CD4-positive, alpha-beta T cell treated with Interferon gamma for 1 hour (primary cell): ENCODE data around the gene SOCS6.
A peak's percentile ranks its signal among the peaks of the same experiment; 100 is the strongest.
"Not testable (repeated sequence)": the region's sequence is repeated elsewhere in the genome, so short reads cannot be mapped to it uniquely, and the experiment has no call there.

Experiments
- DNase-seq: peaks from one replicate; pipeline ENCODE4 v3.0.0-alpha.2; 2020

The SOCS6 gene, protein sequence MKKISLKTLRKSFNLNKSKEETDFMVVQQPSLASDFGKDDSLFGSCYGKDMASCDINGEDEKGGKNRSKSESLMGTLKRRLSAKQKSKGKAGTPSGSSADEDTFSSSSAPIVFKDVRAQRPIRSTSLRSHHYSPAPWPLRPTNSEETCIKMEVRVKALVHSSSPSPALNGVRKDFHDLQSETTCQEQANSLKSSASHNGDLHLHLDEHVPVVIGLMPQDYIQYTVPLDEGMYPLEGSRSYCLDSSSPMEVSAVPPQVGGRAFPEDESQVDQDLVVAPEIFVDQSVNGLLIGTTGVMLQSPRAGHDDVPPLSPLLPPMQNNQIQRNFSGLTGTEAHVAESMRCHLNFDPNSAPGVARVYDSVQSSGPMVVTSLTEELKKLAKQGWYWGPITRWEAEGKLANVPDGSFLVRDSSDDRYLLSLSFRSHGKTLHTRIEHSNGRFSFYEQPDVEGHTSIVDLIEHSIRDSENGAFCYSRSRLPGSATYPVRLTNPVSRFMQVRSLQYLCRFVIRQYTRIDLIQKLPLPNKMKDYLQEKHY

DNA sequence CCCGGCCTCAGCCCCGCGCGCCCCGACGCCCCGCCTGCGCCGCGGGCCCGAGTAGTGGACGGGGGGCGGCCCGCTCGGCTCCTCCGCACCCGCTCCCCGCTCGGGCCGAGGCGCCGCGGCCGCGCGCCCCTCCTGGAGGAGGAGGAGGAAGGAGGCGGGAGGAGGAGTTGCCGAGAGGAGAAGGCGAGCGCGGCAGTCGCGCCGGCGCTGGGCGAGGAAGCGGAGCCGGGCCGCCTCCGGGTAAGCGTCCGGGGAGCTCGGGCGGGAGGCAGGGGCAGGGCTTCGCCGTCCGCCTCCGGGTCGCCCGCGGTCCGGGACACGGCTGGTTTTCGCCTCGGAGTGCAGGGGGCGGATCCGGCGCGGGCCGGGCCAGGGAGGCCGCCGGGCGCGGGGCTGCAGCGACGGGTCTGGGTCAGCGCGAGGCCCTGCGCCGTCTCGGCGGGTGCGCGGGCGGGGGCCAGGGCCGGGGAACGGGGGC lies at the start of gene SOCS6:
TSS of gene SOCS6 (plus strand) at position 195 of the 478 bp plus-strand sequence. CDS start 35,624 bp downstream, outside the sequence.
- DNase-seq = peak; percentile 23

DNA sequence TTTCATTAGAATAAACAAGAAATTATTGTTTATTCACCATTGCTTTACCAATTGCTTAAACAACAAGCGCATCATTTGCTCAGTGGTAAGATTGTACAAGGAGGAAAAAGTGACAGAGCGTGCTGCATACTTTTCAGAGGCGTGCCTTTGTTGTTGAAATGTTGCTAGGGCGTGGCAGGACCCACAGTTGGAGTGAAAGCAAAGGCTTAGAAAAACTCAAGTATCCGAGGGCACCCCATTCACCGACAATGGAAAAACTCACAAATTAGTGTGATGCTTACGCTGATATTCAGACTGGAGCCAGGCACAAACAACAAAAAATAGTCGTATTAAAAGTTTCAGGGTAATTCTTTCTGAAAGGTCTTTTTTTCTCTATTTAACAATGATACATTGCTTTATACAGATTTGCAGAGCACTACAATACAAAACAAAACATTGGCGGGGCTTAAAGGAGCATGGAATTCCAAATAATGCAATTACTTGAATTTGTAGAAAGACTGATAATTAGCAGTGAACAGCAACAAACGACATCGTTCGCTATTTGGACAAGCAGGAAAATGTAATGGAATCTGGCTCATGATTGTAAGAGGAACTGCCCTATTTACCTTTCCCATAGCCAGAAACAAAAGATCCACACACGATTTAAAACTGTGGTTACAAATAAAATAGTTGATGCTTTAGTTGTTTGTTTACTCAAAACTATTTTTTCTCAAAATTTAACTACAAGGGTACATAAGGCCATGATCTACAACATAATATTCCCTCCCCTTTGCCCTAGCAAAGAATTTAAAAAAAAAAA lies 45.5 kb upstream of the SOCS6 start:
- no peak for DNase-seq

DNA sequence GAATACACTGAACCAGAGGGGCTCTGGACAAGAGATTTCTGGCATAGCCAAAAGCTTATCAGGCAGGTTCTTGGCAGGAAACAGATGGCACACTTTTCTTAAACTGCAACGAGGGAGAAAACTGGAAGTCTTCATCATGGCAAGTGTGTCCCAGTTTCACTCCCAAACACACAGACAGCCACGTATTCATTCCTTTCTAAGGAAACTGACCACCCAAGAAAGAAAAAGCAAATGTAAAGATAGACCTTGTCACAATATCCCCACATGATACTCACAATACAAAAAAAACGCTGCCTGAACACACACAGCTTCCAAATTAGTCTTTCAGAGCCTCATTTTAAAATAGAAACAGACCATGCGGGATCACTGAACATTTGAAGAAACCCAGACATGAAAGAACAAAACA lies 42.8 kb upstream of the SOCS6 start:
- no peak for DNase-seq

DNA sequence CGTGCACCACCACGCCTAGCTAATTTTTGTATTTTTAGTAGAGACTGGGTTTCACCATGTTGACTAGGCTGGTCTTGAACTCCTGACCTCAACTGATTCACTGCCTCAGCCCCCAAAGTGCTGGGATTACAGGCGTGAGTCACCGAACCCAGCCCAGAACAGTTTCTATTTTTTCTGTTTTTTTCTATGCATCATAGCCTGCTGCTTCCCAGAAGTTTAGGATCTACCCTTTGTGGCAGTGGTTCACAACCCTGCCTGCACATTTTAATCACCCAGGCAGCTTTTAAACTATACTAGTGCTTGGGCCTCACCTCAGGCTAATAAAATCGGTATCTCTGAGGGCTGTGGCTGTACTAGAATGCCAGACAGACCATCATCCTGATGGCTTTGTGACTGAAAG lies 39.7 kb upstream of the SOCS6 start:
- DNase-seq = no peak

DNA sequence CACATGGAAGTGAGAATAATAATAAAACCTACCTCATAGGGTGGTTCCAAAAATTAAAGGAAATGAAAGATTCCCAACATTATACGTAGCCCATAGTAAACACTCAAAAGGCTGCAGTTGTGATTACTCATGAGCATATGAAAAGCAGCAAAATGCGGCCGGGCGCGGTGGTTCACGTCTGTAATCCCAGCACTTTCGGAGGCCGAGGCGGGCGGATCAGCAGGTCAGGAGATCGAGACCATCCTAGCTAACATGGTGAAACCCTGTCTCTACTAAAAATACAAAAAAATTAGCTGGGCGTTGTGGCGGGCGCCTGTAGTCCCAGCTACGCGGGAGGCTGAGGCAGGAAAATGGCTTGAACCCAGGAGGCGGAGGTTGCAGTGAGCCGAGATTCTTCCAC lies 39.0 kb upstream of the SOCS6 start:
- not testable (repeated sequence) for DNase-seq

DNA sequence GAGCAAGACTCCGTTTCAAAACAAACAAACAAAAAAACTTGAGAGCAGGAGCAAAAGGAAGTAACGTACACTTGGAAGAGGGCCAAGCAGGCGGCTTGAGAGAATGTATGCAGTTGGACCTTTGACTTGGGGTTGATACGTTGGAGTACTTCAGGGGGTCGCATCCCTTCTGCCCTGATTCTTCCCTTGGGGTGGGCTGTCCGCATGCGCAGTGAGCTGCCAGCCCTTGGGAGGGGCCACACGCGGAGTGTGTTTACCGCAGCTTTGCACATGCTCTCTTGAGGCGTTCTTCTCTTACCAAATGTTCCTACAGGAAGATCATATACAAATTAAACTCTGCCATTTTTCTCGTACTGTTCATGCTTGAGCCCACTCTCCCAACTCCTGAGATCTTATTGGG lies 38.1 kb upstream of the SOCS6 start:
- DNase-seq = no peak

DNA sequence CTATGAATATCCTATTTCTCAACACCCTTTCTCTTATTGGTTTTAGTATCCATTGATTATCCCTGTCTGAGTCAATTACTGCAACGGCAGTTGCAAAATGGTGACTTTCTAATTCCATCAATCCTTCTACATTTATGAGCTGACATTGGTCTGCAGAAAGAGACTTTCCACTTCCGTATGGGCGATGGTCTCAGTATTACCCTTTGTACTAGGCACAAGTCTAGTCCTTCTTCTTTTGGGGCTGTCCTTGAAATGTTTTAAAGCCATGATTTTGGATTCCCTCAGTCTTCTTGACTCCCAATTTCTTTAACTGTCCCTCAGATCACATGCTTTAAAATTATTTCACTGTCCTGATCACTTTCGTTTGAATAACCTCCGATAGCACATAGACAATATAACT lies 32.7 kb upstream of the SOCS6 start:
- DNase-seq = no peak

DNA sequence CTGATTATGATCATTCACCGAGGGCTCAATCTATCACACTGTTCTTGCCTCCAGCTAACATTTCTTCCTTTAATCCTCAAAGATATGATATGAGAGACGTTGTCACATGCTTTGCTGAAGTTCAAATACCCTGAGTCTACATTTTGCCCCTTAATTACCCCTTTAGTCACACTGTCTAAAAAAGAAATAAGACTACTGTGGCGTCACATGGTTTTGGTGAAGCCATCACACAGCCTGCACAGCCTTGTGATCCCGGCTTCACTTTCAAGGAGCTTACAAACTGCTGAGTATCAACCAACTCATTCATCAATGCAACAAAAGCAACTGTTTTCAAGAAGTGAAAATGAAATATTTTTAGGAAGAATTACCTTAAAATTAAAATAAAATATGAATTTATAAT lies 31.9 kb upstream of the SOCS6 start:
- DNase-seq = no peak

DNA sequence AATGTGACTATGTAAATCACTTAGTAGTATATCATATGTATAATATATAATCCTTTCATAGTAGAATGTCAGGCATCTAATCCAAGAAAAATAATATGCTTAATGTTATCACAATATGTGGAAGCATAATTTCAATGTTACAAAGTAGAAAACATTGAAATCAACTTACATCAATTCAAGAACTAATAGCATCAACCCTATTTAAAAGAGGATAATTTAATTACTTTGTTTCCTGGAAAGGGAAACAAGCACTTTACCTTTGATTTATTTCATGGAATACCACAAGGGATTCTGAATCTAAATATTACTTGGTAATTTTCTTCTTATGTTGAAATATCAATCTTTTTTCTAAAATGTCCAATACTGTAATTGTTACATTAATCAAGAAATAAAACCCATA lies 30.6 kb upstream of the SOCS6 start:
- no peak for DNase-seq

DNA sequence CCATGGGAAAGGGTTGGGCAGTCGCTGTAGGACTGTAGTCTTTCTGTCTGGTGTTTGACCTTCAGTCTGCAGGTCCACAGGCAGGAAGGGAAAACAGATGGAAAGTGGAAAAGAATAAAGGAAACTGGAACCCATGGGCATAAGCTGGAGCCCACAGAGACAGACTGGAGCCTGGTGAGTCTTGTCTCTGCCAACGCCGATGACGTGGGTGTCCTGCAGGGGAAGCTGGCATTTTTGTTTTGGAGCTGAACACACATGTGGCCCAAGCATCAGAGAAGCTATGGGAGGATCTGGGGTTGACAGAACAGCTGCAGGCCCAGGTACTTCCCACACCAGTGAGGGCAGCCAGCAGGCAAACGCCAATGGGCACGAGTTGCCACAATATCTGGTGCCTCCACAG lies 28.2 kb upstream of the SOCS6 start:
- DNase-seq = no peak

DNA sequence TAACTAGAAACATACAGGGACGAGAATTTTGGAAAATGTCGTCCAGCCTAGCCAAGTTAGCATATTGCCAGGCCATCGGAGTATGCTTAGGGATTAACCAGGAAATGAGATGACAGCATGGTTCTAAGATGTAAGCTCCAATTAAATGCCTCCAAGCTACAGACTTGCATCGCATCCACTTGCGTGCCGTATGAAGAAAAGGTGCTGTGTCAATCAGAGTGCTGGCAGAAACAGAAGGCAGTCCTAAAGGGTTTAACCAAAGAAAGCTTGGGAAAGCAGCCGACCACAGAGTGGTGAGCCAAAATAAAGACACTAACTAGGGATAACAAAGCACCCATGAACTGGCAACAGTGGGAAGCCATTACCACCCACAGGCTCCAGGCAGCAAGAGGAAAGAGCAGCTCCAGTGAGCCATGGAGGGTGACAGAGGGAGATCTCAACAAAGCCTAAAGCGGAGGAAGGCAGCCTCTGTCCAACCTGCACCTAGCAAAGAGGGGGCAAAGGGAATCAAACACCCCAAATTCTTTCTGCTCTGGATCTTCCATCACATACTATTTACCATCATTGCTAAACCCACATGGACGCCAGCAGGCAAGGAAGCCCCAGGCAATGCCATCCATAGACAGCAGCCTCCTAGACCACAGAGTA lies 27.6 kb upstream of the SOCS6 start:
- DNase-seq = no peak

DNA sequence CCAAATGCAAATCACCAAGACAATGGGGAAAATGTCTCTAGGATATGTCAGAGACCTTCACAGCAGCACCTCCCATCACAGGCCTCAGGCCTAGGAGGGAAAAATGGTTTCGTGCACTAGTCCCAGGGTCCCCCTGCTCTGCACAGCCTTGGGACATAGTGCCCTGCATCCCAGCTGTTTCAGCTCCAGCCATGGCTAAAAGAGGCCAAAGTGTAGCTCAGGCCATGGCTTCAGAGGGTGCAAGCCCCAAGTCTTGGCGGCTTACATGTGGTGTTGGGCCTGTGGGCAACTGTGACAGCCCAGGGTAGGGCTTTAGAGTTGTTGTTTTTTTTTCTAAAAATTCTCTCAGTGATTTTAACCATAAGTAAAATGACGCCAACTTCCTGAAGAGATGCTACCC lies 25.5 kb upstream of the SOCS6 start:
- DNase-seq = no peak

DNA sequence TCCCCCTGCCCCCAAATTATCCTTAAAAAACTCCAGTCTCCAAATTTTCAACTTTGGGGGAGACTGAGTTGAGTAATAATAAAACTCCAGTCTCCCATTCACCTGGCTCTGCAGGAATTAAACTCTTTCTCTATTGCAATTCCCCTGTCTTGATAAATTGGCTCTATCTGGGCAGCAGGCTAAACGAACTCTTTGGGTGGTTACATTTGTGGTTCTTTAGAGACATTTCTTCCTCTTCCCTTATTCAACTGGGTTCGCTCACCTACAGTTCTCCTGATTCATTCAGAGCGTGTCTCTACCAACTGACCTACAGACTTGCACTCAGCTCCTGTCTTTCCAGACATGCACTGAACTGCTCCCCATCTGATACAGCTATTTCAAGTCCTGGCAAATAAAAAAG lies 17.1 kb upstream of the SOCS6 start:
- no peak for DNase-seq

DNA sequence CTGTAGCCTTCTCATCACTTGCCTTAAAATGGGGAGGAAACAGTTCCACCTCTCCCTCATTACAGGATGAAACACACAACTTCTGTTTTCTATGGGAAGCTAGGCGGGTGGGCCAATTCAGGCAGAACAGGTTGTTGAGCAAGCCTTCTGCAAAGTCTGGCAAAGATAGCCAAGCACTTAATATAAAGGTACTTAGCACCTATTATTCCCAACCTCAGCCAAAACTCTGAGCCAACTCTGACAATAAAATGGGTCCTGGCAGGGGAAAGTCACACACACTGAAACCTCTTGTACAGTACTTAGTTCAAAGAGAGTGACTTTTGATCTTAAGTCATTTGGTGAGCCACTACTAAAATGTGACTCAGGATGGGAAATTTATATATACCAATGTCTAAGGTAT lies 15.8 kb upstream of the SOCS6 start:
- DNase-seq = no peak

DNA sequence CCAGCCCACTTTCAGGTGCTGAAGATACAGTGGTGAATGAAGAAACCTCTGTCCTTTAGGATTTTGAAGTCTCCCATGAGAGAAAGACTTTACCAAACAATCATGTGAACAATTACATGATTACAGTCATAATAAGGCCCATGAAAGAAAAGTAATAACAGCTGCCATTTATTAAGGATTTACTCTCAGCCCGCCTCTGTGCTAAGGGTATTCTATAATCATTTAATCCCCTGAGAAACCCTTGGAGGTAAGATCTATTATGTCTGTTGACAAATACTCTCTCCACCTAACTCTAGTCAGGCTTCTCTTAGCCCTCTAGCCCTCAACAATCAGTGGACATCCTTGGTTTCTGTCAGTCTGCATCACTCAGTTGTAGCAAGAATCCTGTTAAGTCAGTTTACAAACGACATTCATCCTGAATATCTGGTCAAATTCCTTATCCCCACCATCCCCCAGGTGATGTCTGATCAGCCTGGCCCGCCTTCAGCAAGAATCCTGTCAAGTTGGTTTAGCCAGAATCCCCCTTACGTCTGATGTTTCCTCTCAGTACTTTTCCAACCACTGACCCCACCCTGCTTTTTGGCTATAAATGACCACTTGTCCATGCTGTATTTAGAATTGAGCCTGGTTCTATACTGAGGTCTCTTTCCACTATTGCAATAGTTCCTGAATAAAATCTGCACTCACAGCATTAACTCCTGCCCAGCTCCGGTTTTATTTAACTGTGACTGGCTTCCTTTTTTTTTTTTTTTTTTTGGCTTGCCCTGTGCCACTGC lies 12.2 kb upstream of the SOCS6 start:
- no peak for DNase-seq

DNA sequence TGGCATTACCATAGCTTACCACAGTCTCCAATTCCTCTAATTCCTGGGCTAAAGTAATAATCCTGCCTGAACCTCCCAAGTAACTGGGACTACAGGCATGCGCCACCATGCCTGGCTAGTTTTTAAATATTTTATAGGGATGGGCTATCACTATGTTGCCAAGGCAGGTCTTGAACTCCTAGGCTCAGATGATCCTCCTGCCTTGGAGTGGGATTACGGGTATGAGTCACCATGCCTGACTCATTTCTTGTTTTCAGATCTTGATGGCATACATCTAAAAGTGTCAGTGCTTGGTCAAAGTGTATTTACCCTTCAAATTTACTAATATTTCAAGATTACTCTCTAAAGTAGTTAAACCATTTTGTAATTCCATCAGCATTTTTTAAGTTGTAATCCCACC lies 9.4 kb upstream of the SOCS6 start:
- no peak for DNase-seq

DNA sequence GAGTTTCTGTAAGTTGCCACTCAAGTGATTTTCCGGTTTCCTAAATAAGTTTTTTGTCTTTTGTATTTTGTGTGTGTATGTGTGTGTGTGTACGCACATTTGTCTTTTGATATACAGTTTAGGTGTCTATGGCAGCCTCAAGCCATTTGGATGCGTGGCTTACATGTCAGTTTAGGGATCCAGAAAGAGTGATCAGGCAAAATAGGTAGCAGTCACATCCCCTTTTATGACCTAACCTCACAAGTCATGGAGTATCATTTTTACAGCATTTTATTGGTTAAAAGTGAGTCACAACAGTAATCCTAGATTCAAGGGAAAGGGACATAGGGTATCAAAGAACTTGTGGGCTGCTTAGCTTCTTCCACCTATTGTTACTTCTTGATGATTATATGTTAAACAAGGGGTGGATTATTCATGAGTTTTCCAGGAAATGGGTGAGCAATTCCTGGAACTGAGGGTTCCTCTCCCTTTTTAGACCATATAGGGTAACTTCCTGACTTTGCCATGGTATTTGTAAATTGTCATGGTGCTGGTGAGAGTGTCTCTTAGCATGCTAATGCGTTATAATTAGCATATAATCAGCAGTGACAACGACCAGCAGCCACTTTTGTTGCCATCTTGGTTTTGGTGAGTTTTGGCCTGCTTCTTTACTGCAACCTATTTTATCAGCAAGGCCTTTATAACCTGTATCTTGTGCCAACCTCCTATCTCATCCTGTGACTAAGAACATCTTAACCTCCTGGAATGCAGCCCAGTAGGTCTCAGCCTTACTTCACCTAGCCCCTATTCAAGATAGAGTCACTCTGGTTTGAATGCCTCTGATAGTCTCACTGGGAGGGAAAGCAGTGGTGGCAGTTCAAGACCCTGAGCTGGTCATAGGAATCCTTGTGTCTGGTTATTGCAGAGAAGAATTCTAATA lies 8.6 kb upstream of the SOCS6 start:
- DNase-seq = no peak

DNA sequence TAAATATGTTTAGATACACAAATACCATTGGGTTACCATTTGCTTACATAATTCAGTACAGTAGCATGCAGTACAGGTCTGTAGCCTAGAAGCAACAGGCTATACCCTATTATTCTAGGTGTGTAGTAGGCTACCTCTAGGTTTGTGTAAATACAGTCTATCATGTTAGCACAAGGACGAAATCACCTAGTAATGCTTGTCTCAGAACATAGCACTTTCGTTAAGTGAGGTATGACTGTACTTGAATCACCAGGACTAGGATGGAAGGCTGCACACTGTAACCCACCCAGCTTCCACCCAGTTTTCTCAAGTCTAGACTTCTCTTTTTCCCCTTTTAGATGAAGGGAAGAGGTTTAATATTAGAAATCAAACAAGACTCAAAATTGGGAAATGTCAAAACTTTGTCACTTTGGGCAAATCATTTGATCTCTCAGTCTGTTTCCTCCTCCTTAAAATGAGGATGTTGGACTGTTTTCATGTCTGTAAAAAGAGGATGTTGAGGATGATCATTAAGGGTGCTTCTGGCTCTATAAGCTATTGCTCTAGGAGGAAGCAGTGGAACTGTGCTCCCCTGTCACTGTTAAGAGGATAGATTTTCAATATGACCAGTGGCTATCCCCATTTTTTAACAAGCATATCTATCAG lies 3.7 kb upstream of the SOCS6 start:
- DNase-seq = no peak

DNA sequence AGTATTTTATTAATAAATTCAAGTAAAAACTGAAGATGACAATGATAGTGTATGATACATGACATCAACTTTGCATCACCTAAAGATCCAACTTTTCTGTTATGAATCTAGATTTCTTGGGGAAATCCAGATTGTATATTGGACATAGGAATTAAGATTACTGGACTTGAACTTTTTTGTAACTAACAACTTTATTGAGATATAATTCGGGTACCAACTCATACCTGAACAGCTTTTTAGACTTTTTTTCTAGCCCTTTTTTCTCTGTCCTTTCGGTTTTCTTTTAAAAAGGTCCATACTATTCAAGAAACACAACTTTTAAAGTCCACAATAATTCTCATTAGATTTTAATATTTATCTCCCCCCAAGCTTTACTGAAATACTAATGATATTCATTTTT lies 1.1 kb upstream of the SOCS6 start:
- DNase-seq = no peak

DNA sequence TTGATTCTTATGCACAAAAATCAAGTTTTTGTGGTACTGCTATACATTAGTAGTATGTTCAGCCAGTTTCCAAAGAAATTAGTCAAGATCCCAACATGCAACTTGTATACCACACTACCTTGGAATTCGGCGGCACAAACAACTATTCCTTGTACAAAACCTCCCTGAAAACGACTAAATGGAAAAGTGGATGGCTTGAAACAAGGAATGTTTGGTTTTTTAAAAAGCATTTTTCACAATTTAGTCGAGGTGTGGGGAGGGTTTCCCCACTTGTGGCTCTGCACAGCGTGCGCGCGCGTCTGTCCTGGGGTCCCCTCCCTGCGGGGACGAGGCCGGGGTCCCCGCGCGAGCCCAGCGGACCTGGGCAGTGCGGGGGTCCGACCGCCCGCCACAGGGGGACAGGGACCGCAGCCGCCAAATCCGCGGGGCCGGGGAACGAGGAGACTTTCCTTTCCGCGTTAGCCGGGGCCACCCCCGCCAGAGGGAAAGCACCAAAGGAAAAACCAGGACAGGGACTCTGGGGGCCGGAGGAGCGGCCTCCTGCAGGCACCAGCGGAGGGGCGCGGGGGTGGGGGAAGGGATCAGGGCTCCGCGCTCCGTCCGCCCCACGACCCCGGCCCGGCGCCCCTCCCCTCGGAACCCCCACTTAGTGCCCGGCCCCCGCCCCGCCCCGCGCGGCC lies 534 bp upstream of the SOCS6 start:
- DNase-seq = no peak
